ENCODE measurements around the gene BPIFB6.

GRCh38 chr20:33083544-33084340 is 52.3 kb downstream of the BPIFB6 start:
- TF ChIP-seq CTCF (optimal IDR thresholded peaks at IDR 0.05 in 1 of 3, IDR thresholded peaks at IDR 0.05 in 1 of 3, conservative IDR thresholded peaks at IDR 0.05 in 1 of 3; ENCODE audit: extremely low read depth in 1 of 3, insufficient read depth in 2 of 3, low read length in 3 of 3) = no peak
- TF ChIP-seq EZH2 (IDR thresholded peaks at IDR 0.05; ENCODE audit: low read length) = no peak

Data from keratinocyte (primary cell).